PC-3 (cell line): ENCODE measurements around the gene ACOX1. TPM values are rescaled to one million over a fixed set of nuclear protein-coding genes. Genes with fewer than 3 reads are reported as not detected.

Source experiments
- ATAC-seq: fragments of 200-7000 bp; cut with Tn5 transposase; 2 replicates; pipeline ENCODE4 v1.9.1; 2020; ENCODE audit warnings: mild to moderate bottlenecking, moderate library complexity
- BruUV-seq: library from RNA; stranded (reverse); fragments of 400-500 nt; replicated peaks from 2 replicates; lab custom pipeline; 2021; lab: Mats Ljungman, UMichigan
- CTCF ChIA-PET: fragments of 300-600 bp; sonication (Branson Sonifier 250); formaldehyde crosslinking; loops from one replicate; lab custom pipeline; 2022; ENCODE audit warnings: antibody characterized with exemption; lab: Charles Lee
- POLR2A ChIA-PET: fragments of 300-600 bp; sonication (Branson Sonifier 250); formaldehyde crosslinking; loops from one replicate; lab custom pipeline; 2022; ENCODE audit warnings: antibody characterized with exemption; ENCODE audit not compliant: unreplicated experiment; lab: Charles Lee
- DNase-seq: peaks from one replicate; pipeline ENCODE4 v3.0.0-alpha.2; 2015
- H2AFZ ChIP-seq: fragments of 300-600 bp; sonication (generic); 2 replicates; pipeline ENCODE4 v1.6.0; 2016; ENCODE audit warnings: antibody characterized with exemption, low read length
- H3F3A ChIP-seq: fragments of 300-600 bp; sonication (generic); one replicate; pipeline ENCODE4 v1.6.0; 2017; ENCODE audit warnings: antibody characterized with exemption, low read length, control low read depth, mild to moderate bottlenecking; ENCODE audit not compliant: unreplicated experiment
- H3K27ac ChIP-seq: fragments of 300-600 bp; sonication (generic); 2 replicates; pipeline ENCODE4 v1.5.1; 2016; ENCODE audit warnings: mild to moderate bottlenecking, low read length
- H3K27me3 ChIP-seq: fragments of 300-600 bp; sonication (generic); 2 replicates; pipeline ENCODE4 v1.6.1; 2016; ENCODE audit warnings: low read length, mixed read lengths
- H3K36me3 ChIP-seq: fragments of 300-600 bp; sonication (generic); 2 replicates; pipeline ENCODE4 v1.6.1; 2016; ENCODE audit warnings: low read depth, mixed run types, low read length, mixed read lengths
- H3K4me1 ChIP-seq: fragments of 300-600 bp; sonication (generic); 2 replicates; pipeline ENCODE4 v1.5.1; 2016; ENCODE audit warnings: low read length; ENCODE audit not compliant: insufficient read depth
- H3K4me2 ChIP-seq: fragments of 300-600 bp; sonication (generic); 2 replicates; pipeline ENCODE4 v1.6.0; 2016; ENCODE audit warnings: low read length
- H3K4me3 ChIP-seq: fragments of 300-600 bp; sonication (generic); 2 replicates; pipeline ENCODE4 v1.5.1; 2016; ENCODE audit warnings: mild to moderate bottlenecking, low read length, mixed read lengths
- H3K79me2 ChIP-seq: fragments of 300-600 bp; sonication (generic); 2 replicates; pipeline ENCODE4 v1.6.1; 2017; ENCODE audit warnings: low read length, mixed read lengths
- H3K9ac ChIP-seq: fragments of 300-600 bp; sonication (generic); 2 replicates; pipeline ENCODE4 v1.6.0; 2016; ENCODE audit warnings: mild to moderate bottlenecking, low read length
- H3K9me2 ChIP-seq: fragments of 300-600 bp; sonication (generic); replicated peaks from 2 replicates; pipeline ENCODE4 v1.6.1; 2016; ENCODE audit warnings: mixed run types, low read length, mixed read lengths
- H3K9me3 ChIP-seq: fragments of 300-600 bp; sonication (generic); 2 replicates; pipeline ENCODE4 v1.6.1; 2016; ENCODE audit warnings: low read length, mixed read lengths
- H4K20me1 ChIP-seq: fragments of 300-600 bp; sonication (generic); 2 replicates; pipeline ENCODE4 v1.6.1; 2016; ENCODE audit warnings: low read length, mixed read lengths
- EZH2 ChIP-seq: fragments of 300-600 bp; sonication (generic); IDR thresholded peaks from one replicate; pipeline ENCODE4 v1.6.1; 2017; ENCODE audit warnings: antibody characterized with exemption, mild to moderate bottlenecking, low read length; ENCODE audit not compliant: unreplicated experiment
- EZH2phosphoT487 ChIP-seq: fragments of 300-600 bp; sonication (generic); IDR thresholded peaks from 2 replicates; pipeline ENCODE4 v1.6.1; 2018; ENCODE audit warnings: mild to moderate bottlenecking, antibody characterized with exemption, low read length, borderline replicate concordance
- intact Hi-C: fragments of 100-400 bp; cut with micrococcal nuclease; formaldehyde crosslinking; loops from 2 replicates; pipeline ENCODE4 v1.9.0; 2023
- total RNA-seq: library from RNA; depleted of rRNA; stranded (reverse); fragments of >200 nt; gene quantifications from 2 replicates; pipeline ENCODE4 v1.2.3, GENCODE V29; 2014
- TF ChIP-seq, protein P1 (sequence below): fragments of 300-600 bp; sonication (generic); conservative IDR thresholded peaks from 2 replicates; pipeline ENCODE4 v1.5.1; 2017; ENCODE audit warnings: antibody characterized with exemption, low read depth, mild to moderate bottlenecking, low read length

Gene ACOX1
- total RNA-seq, 1 experiment from 2014 or later, result 63.2 TPM

DNA sequence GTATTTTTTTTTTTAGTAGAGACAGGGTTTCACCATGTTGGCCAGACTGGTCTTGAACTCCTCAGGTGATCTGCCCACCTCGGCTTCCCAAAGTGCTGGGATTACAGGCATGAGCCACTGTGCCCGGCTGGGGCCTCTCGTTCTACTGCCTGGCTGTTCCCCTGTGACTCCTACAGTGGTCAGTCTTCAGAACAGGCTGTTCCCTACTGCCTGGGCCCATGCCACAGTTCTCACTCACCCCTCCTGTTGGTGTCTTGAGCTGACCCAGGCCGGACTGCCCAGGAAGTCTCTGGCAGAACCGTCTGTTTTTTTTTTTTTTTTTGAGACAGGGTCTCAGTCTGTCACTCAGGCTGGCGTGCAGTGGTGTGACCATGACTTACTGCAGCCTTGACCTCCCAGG is 24.9 kb upstream of the ACOX1 start:
- ChIA-PET POLR2A (interaction anchor here (0.7 kb wide), 1 partner anchor 45 kb away, joined by 4 read pairs; no protein-coding TSS in a partner anchor), CTCF (interaction anchor here (1.0 kb wide), 1 partner anchor 99 kb away, joined by 5 read pairs; the partner anchor contains the start of gene MRPL38)
- no peaks in the 10 kb centered on the region for H3K9me2 ChIP-seq
- ATAC-seq (no peak), DNase-seq (no peak)
- H3K4me1 ChIP-seq, result peaks cover 1% of the 10 kb centered on the region; the same call in 1 of the 2 replicates
- H3K27ac ChIP-seq, result no peak overlapping the region
- H3K27me3 ChIP-seq, result no peaks in the 10 kb centered on the region
- no peak overlapping the region for H3K9ac ChIP-seq
- intact Hi-C loops, result no loop called here
- H2AFZ ChIP-seq, result no peak overlapping the region
- no peaks in the 10 kb centered on the region for H3K79me2 ChIP-seq
- H3K4me3 ChIP-seq, result no peak overlapping the region
- BruUV-seq, result no TSS peak
- peaks cover 7% of the 10 kb centered on the region; the same call in 1 of the 2 replicates for H3K36me3 ChIP-seq
- no peaks in the 10 kb centered on the region for H4K20me1 ChIP-seq
- no peaks in the 10 kb centered on the region for H3F3A ChIP-seq
- TF ChIP-seq EZH2phosphoT487, result no peak
- TF ChIP-seq, protein P1, sequence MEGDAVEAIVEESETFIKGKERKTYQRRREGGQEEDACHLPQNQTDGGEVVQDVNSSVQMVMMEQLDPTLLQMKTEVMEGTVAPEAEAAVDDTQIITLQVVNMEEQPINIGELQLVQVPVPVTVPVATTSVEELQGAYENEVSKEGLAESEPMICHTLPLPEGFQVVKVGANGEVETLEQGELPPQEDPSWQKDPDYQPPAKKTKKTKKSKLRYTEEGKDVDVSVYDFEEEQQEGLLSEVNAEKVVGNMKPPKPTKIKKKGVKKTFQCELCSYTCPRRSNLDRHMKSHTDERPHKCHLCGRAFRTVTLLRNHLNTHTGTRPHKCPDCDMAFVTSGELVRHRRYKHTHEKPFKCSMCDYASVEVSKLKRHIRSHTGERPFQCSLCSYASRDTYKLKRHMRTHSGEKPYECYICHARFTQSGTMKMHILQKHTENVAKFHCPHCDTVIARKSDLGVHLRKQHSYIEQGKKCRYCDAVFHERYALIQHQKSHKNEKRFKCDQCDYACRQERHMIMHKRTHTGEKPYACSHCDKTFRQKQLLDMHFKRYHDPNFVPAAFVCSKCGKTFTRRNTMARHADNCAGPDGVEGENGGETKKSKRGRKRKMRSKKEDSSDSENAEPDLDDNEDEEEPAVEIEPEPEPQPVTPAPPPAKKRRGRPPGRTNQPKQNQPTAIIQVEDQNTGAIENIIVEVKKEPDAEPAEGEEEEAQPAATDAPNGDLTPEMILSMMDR, result no peak
- no peak for TF ChIP-seq EZH2
- no peaks in the 10 kb centered on the region for H3K9me3 ChIP-seq
- H3K4me2 ChIP-seq, result no peak overlapping the region

DNA sequence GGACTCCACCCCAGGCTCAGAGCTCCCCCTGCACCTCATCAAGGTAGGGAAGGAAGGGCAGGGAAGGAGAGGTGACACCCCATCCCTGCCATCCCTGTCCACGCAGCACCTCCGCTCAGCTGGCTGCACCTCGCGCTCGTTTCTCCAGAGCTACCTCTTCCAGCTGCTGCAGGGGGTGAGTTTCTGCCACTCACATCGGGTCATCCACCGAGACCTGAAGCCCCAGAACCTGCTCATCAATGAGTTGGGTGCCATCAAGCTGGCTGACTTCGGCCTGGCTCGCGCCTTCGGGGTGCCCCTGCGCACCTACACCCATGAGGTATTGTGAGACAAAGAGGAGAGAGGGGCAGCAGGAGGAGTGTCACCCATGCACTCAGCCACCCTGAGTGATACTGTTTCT is 23.1 kb upstream of the ACOX1 start:
- Histone ChIP-seq H3F3A (no peaks in the 10 kb centered on the region), H3K9ac (no peak overlapping the region), H3K36me3 (peaks cover 2% of the 10 kb centered on the region; the same call in 1 of the 2 replicates), H3K9me2 (no peaks in the 10 kb centered on the region), H3K27me3 (no peaks in the 10 kb centered on the region), H3K4me2 (no peak overlapping the region), H3K4me1 (peaks cover 19% of the 10 kb centered on the region), H4K20me1 (no peaks in the 10 kb centered on the region), H3K27ac (no peak overlapping the region), H3K4me3 (no peak overlapping the region), H3K9me3 (no peaks in the 10 kb centered on the region), H3K79me2 (no peaks in the 10 kb centered on the region), H2AFZ (no peak overlapping the region)
- ChIA-PET POLR2A (no interaction called here), CTCF (interaction anchor here (1.0 kb wide), 1 partner anchor 12 kb away, joined by 5 read pairs; no protein-coding TSS in a partner anchor)
- DNase-seq (peak; percentile 1), ATAC-seq (no peak)
- no TSS peak for BruUV-seq
- intact Hi-C loops, result no loop called here
- TF ChIP-seq, protein P1, result no peak
- TF ChIP-seq EZH2phosphoT487 (no peak), EZH2 (no peak)

DNA sequence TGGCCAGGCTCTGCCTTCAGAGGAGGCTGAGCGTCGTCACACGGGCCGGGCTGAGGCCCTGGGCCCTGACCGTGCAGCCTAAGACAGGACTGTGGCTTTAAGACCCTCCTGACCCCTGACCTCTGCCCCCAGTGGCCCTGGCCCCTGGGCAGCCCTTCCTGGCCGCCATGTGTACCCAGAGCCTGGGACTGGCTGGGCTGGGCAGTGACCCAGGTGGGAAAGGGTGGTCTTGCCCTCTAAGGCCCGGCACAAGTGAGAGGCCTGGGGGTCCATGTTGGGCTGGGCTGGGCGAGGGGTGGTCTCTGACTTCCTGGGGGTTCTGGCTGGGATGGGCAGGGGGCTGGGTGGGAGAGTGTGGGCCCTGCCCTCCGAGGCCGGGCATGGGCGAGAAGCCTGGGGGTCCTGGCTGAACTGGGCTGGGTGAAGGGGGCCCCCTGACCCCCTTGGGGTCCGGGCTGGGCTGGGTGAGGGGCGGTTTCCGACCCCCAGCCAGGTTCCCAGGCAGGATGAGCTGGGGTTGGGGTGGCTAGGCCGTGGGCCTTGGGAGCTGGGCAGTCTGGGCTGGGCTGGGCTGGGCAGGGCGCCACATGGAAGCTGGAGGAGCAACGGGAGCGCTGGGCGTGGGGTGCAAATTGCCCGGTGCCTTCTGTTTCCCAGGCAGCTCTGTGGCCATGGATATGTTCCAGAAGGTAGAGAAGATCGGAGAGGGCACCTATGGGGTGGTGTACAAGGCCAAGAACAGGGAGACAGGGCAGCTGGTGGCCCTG is 22.0 kb upstream of the ACOX1 start, which contains the start of gene CDK3:
Gene CDK3 (plus strand): TSS at position 101 of the 767 bp plus-strand sequence. CDS start 571 bp downstream, at position 672.
- H3F3A ChIP-seq, result no peaks in the 10 kb centered on the region
- no peak within 1 kb of the TSS for H2AFZ ChIP-seq
- no peak for DNase-seq
- H3K9me3 ChIP-seq, result no peaks in the 10 kb centered on the region
- TF ChIP-seq, protein P1, result peak; percentile 44; the same call in 1 of the 2 replicates
- TF ChIP-seq EZH2phosphoT487 (no peak), EZH2 (no peak)
- no peaks in the 10 kb centered on the region; the same call in 1 of the 2 replicates for H3K36me3 ChIP-seq
- ChIA-PET CTCF (interaction anchor here (0.5 to 1.0 kb wide), 4 partner anchors 13 to 52 kb away, joined by 3 to 6 read pairs (median 5); no protein-coding TSS in a partner anchor), POLR2A (no interaction called here)
- no peaks in the 10 kb centered on the region for H3K27me3 ChIP-seq
- H3K4me3 ChIP-seq, result no peak within 1 kb of the TSS
- no peaks in the 10 kb centered on the region for H3K9me2 ChIP-seq
- BruUV-seq, result no TSS peak
- no peak within 1 kb of the TSS for H3K4me2 ChIP-seq
- H4K20me1 ChIP-seq, result no peaks in the 10 kb centered on the region
- peaks cover 31% of the 10 kb centered on the region for H3K4me1 ChIP-seq
- ATAC-seq, result no peak
- intact Hi-C loops, result no loop called here
- no peaks in the 10 kb centered on the region for H3K79me2 ChIP-seq
- no peak within 1 kb of the TSS for H3K27ac ChIP-seq
- no peak within 1 kb of the TSS for H3K9ac ChIP-seq
